Adrenal gland (tissue), 5 donors: ENCODE measurements around the gene KCNJ1.

Experiments
- POLR2A ChIP-seq, 2 donors: fragments of 450-650 bp; IDR thresholded peaks; one replicate each; pipeline ENCODE4 v1.6.1; 2017; ENCODE audit warnings: antibody characterized with exemption in 2 of 2, mild to moderate bottlenecking in 2 of 2, moderate library complexity in 1 of 2
- TF ChIP-seq, protein P1 (sequence below), 6 experiments: fragments of 450-650 bp in 4 of 6; fragments of 200-600 bp in 2 of 6; sonication (generic) in 1 of 6; IDR thresholded peaks; 1 replicate in 5 of 6; 2 replicates in 1 of 6; pipeline versions ENCODE4 v1.5.1 to v1.8.0; 2016 to 2021; ENCODE audit warnings: antibody characterized with exemption in 6 of 6, mild to moderate bottlenecking in 2 of 6, moderate library complexity in 1 of 6
- donor health status: DM: no; HTN: no; CAD: no.

DNA sequence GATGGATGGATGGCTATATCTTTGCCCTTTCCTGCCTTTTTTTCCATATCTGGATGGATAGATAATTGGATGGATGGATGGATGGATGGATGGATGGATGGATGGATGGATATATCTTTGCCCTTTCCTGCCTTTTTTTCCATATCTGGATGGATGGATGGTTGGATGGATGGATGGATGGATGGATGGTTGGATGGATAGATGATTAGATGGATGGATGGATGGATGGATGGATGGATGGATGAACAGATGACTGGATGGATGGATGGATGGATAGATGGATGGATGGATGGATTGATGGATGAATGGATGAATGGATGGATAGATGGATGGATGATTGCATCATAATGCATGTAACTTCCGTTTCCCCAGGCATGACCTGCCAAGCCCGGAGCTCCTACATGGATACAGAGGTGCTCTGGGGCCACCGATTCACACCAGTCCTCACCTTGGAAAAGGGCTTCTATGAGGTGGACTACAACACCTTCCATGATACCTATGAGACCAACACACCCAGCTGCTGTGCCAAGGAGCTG, 49.0 kb upstream of the KCNJ1 start:
- TF ChIP-seq, protein P1, sequence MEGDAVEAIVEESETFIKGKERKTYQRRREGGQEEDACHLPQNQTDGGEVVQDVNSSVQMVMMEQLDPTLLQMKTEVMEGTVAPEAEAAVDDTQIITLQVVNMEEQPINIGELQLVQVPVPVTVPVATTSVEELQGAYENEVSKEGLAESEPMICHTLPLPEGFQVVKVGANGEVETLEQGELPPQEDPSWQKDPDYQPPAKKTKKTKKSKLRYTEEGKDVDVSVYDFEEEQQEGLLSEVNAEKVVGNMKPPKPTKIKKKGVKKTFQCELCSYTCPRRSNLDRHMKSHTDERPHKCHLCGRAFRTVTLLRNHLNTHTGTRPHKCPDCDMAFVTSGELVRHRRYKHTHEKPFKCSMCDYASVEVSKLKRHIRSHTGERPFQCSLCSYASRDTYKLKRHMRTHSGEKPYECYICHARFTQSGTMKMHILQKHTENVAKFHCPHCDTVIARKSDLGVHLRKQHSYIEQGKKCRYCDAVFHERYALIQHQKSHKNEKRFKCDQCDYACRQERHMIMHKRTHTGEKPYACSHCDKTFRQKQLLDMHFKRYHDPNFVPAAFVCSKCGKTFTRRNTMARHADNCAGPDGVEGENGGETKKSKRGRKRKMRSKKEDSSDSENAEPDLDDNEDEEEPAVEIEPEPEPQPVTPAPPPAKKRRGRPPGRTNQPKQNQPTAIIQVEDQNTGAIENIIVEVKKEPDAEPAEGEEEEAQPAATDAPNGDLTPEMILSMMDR (IDR thresholded peaks at IDR 0.05): no peak
- TF ChIP-seq POLR2A (IDR thresholded peaks at IDR 0.05): no peak
